ENCODE results near the gene KCTD7.
"Not testable (repeated sequence)": the region's sequence is repeated elsewhere in the genome, so short reads cannot be mapped to it uniquely, and the experiment has no call there.

GRCh38 chr7:66582816-66583489 lies 45.7 kb upstream of the KCTD7 start:
- not testable (repeated sequence) for TF ChIP-seq CTCF (IDR thresholded peaks at IDR 0.05); EP300 (IDR thresholded peaks at IDR 0.05; ENCODE audit: low read depth)

Measured in transverse colon (tissue), 3 donors.